Testis (tissue), 2 donors: Measurements from ENCODE around the gene CAPZB.

Source experiments
- POLR2A ChIP-seq: fragments of 450-650 bp; IDR thresholded peaks from one replicate; pipeline ENCODE4 v1.6.1; 2017; ENCODE audit warnings: antibody characterized with exemption, mild to moderate bottlenecking, moderate library complexity
- TF ChIP-seq, protein P1 (sequence below), 3 experiments: fragments of 450-650 bp in 2 of 3; fragments of 200-600 bp in 1 of 3; sonication (generic) in 1 of 3; IDR thresholded peaks; one replicate each; pipeline ENCODE4 v1.5.1; 2016 to 2019; ENCODE audit warnings: antibody characterized with exemption in 3 of 3, mild to moderate bottlenecking in 2 of 3, moderate library complexity in 1 of 3

DNA sequence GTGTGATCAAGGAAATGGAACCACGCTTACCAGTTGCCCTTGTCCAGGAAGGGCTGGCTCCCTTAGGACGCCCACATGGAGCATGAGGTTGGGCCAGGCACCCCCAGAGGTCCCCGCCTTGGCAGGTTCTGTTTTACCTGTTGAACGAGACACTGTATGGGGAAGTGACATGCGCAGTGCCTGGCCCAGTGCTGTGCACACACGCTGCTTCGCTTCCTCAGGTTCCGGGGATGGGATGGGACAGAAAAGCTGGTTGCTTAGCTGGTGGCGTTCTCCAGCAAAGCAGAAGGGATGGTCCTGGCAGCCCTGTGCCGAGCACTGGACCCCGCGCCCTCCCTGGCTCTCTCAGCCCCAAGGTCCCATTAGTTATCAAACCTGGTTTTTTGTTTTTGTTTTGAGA, 152.5 kb downstream of the CAPZB start:
- TF ChIP-seq, protein P1, sequence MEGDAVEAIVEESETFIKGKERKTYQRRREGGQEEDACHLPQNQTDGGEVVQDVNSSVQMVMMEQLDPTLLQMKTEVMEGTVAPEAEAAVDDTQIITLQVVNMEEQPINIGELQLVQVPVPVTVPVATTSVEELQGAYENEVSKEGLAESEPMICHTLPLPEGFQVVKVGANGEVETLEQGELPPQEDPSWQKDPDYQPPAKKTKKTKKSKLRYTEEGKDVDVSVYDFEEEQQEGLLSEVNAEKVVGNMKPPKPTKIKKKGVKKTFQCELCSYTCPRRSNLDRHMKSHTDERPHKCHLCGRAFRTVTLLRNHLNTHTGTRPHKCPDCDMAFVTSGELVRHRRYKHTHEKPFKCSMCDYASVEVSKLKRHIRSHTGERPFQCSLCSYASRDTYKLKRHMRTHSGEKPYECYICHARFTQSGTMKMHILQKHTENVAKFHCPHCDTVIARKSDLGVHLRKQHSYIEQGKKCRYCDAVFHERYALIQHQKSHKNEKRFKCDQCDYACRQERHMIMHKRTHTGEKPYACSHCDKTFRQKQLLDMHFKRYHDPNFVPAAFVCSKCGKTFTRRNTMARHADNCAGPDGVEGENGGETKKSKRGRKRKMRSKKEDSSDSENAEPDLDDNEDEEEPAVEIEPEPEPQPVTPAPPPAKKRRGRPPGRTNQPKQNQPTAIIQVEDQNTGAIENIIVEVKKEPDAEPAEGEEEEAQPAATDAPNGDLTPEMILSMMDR (IDR thresholded peaks at IDR 0.05) = no peak
- TF ChIP-seq POLR2A = no peak
